K562 (cell line): ENCODE data around the gene KHDRBS2. TPM values are rescaled to one million over a fixed set of nuclear protein-coding genes. Genes with fewer than 3 reads are reported as not detected.

Source experiments
- ATAC-seq: fragments of 200-7000 bp; cut with Tn5 transposase; 3 replicates; pipeline ENCODE4 v1.9.1; 2020; ENCODE audit warnings: moderate library complexity
- BruUV-seq: library from RNA; stranded (reverse); fragments of 400-500 nt; replicated peaks from 2 replicates; lab custom pipeline; 2021; lab: Mats Ljungman, UMichigan
- CTCF ChIA-PET: fragments of 300-600 bp; formaldehyde crosslinking; extraction: SDS; loops from one replicate; lab custom pipeline; 2021; ENCODE audit warnings: low intra/inter-chr PET ratio; lab: Yijun Ruan, JAX
- POLR2A ChIA-PET: fragments of 300-600, 350-650 bp; sonication (Branson Sonifier 250); formaldehyde crosslinking; extraction: SDS; loops from one replicate; lab custom pipeline; 2021; ENCODE audit warnings: antibody characterized with exemption, inconsistent platforms; lab: Yijun Ruan, JAX
- DNase-seq, 4 experiments: peaks; one replicate each; pipeline versions ENCODE4 v3.0.0 to v3.0.0-alpha.2; 2011 to 2018; ENCODE audit warnings: low spot score in 3 of 4, mixed read lengths in 3 of 4; ENCODE audit errors: extremely low read depth in 1 of 4
- FAIRE-seq: peaks from 2 replicates; lab custom pipeline; 2011; peaks lifted over from hg19 to GRCh38; lab: Jason Lieb, UNC
- H2AFZ ChIP-seq: 2 replicates; pipeline ENCODE4 v1.6.0; 2011; ENCODE audit warnings: low read depth, low read length, control low read depth, inconsistent platforms
- H3K27ac ChIP-seq: fragments of 200-600 bp; 3 replicates; pipeline ENCODE4 v1.8.0; 2011; ENCODE audit warnings: low read depth, mild to moderate bottlenecking, control low read depth, inconsistent platforms, low read length, moderate library complexity, mixed read lengths; ENCODE audit errors: extremely low read depth
- H3K27me3 ChIP-seq, 2 experiments: fragments of 300-600 bp in 1 of 2; 2 replicates in 1 of 2; 3 replicates in 1 of 2; pipeline versions ENCODE4 v1.6.0 to v1.8.0; 2011; ENCODE audit warnings: inconsistent platforms in 2 of 2, low read length in 2 of 2, mild to moderate bottlenecking in 1 of 2, mixed read lengths in 1 of 2, moderate library complexity in 1 of 2; ENCODE audit not compliant: control insufficient read depth in 2 of 2, insufficient read depth in 2 of 2
- H3K36me3 ChIP-seq: fragments of 300-600 bp; 3 replicates; pipeline ENCODE4 v1.8.0; 2011; ENCODE audit warnings: mild to moderate bottlenecking, low read length, inconsistent platforms; ENCODE audit not compliant: control insufficient read depth, insufficient read depth
- H3K4me1 ChIP-seq, 2 experiments: fragments of 200-600 bp in 1 of 2; replicated peaks in 1 of 2; 2 replicates in 1 of 2; 3 replicates in 1 of 2; pipeline versions ENCODE4 v1.5.1 to v1.8.0; 2011; ENCODE audit warnings: inconsistent platforms in 2 of 2, low read length in 2 of 2, mild to moderate bottlenecking in 1 of 2, mixed read lengths in 1 of 2, moderate library complexity in 1 of 2; ENCODE audit not compliant: control insufficient read depth in 2 of 2, insufficient read depth in 2 of 2
- H3K4me2 ChIP-seq: 2 replicates; pipeline ENCODE4 v1.6.1; 2011; ENCODE audit warnings: low read length, control low read depth, inconsistent platforms, mixed read lengths; ENCODE audit not compliant: insufficient read depth
- H3K4me3 ChIP-seq: fragments of 200-600 bp; sonication (generic), shearing (Covaris generic); 2 replicates; pipeline ENCODE4 v1.5.1; 2016; ENCODE audit warnings: control low read depth, inconsistent platforms
- H3K79me2 ChIP-seq: fragments of 200-600 bp; 3 replicates; pipeline ENCODE4 v1.8.0; 2011; ENCODE audit warnings: low read length, inconsistent platforms; ENCODE audit not compliant: control insufficient read depth, insufficient read depth
- H3K9ac ChIP-seq, 2 experiments: 2 replicates each; pipeline versions ENCODE4 v1.6.0 to v1.6.1; 2011; ENCODE audit warnings: low read depth in 2 of 2, low read length in 2 of 2, control low read depth in 1 of 2, inconsistent platforms in 1 of 2, mild to moderate bottlenecking in 1 of 2, mixed read lengths in 1 of 2; ENCODE audit not compliant: insufficient read depth in 1 of 2
- H3K9me1 ChIP-seq: one replicate; pipeline ENCODE4 v1.6.0; 2011; ENCODE audit warnings: inconsistent platforms, mild to moderate bottlenecking, low read length, moderate library complexity; ENCODE audit not compliant: control insufficient read depth, insufficient read depth
- H3K9me3 ChIP-seq: replicated peaks from 2 replicates; pipeline ENCODE4 v1.5.1; 2011; ENCODE audit warnings: low read depth, low read length, inconsistent platforms; ENCODE audit not compliant: control insufficient read depth, insufficient read depth
- H4K20me1 ChIP-seq: replicated peaks from 2 replicates; pipeline ENCODE4 v1.6.1; 2011; ENCODE audit warnings: low read length, inconsistent platforms, mixed read lengths; ENCODE audit not compliant: control insufficient read depth, insufficient read depth
- ETV1 ChIP-seq: fragments of 450-650 bp; conservative IDR thresholded peaks from 2 replicates; pipeline ENCODE4 v1.6.1; 2016; ENCODE audit warnings: missing genetic modification characterization, control low read depth, low read depth, missing compliant biosample characterization
- LARP7 ChIP-seq: fragments of 450-650 bp; IDR thresholded peaks from 2 replicates; pipeline ENCODE4 v1.6.1; 2016
- NCOR1 ChIP-seq: fragments of 450-650 bp; IDR thresholded peaks from 2 replicates; pipeline ENCODE4 v1.6.1; 2016; ENCODE audit warnings: mild to moderate bottlenecking, moderate library complexity
- PTTG1 ChIP-seq: fragments of 450-650 bp; IDR thresholded peaks from 2 replicates; pipeline ENCODE4 v1.6.1; 2016; ENCODE audit warnings: low read depth, mild to moderate bottlenecking, missing genetic modification characterization, missing compliant biosample characterization
- PURB ChIP-seq: sonication (generic); formaldehyde crosslinking; IDR thresholded peaks from 2 replicates; pipeline ENCODE4 v1.9.0; 2021; ENCODE audit warnings: low read depth, mild to moderate bottlenecking, missing genetic modification reagents
- SIN3B ChIP-seq: fragments of 450-650 bp; IDR thresholded peaks from 2 replicates; pipeline ENCODE4 v1.6.1; 2017; ENCODE audit warnings: low read depth, mild to moderate bottlenecking, moderate library complexity
- SPI1 ChIP-seq: IDR thresholded peaks from 2 replicates; pipeline ENCODE4 v1.6.1; 2011; ENCODE audit warnings: low read depth, low read length, control low read depth, borderline replicate concordance
- ZKSCAN1 ChIP-seq: fragments of 150-350 bp; IDR thresholded peaks from 2 replicates; pipeline ENCODE4 v1.6.1; 2016; ENCODE audit warnings: low read depth, low read length
- ZNF12 ChIP-seq: sonication (generic); formaldehyde crosslinking; IDR thresholded peaks from 2 replicates; pipeline ENCODE4 v1.4.0; 2020; ENCODE audit warnings: mild to moderate bottlenecking, missing genetic modification reagents
- ZNF408 ChIP-seq: fragments of 250-450 bp; sonication (Bioruptor Pico); IDR thresholded peaks from 2 replicates; pipeline ENCODE4 v1.4.0; 2020; ENCODE audit warnings: low read depth, mild to moderate bottlenecking, moderate library complexity
- WGBS: fragments of 100-300 bp; shearing (Covaris generic); methylation state at CpG from one replicate; pipeline ENCODE4 v1.1.6; 2016; ENCODE audit warnings: low coverage, mixed read lengths; ENCODE audit not compliant: insufficient coverage; ENCODE audit errors: missing lambda C conversion rate; 5-methylcytosine and 5-hydroxymethylcytosine counted together
- in situ Hi-C: fragments of 300-500 bp; cut with MboI; formaldehyde crosslinking; loops from 4 replicates; pipeline ENCODE4 v1.15.0; 2018; ENCODE audit warnings: inconsistent platforms, mixed read lengths
- intact Hi-C: fragments of 100-400 bp; cut with micrococcal nuclease; formaldehyde crosslinking; loops from 2 replicates; pipeline ENCODE4 v1.14.2; 2022
- polyA plus RNA-seq, 8 experiments: library from polyadenylated mRNA; depleted of rRNA in 4 of 8; stranded (reverse) in 5 of 8; unstranded in 3 of 8; fragments of >200 nt; fragmentation: Nextera tagmentation in 2 of 8; fragmentation: Illumina TruSeq in 1 of 8; extraction: Ambion mirVana in 2 of 8; extraction: Trizol in 1 of 8; gene quantifications; 2 replicates each; pipeline versions ENCODE4 v1.2.1 to v1.2.3, GENCODE V29; 2011 to 2014; ENCODE audit warnings: inconsistent platforms in 1 of 8, missing spikeins in 1 of 8
- total RNA-seq, 7 experiments: library from RNA; depleted of rRNA in 6 of 7; stranded (reverse); fragments of >200 nt in 6 of 7; fragmentation: Illumina TruSeq in 2 of 7; extraction: Trizol in 2 of 7; gene quantifications; 2 replicates each; pipeline versions ENCODE4 v1.2.1 to v1.2.3, GENCODE V29; 2011 to 2021; ENCODE audit warnings: low replicate concordance in 1 of 7
- TF ChIP-seq, protein P1 (sequence below), 3 experiments: IDR thresholded peaks in 2 of 3; conservative IDR thresholded peaks in 1 of 3; 2 replicates each; pipeline ENCODE4 v1.5.1; 2011 to 2012; ENCODE audit warnings: low read length in 3 of 3, mild to moderate bottlenecking in 3 of 3, control low read depth in 2 of 3, improper control_type of control experiment in 1 of 3, inconsistent platforms in 1 of 3, low read depth in 1 of 3, mixed read lengths in 1 of 3, moderate library complexity in 1 of 3; ENCODE audit not compliant: insufficient read depth in 2 of 3

Gene KHDRBS2
- total and polyA plus RNA-seq, 9 of the 15 experiments (the other 6 are each of a cell fraction or from before 2014, with no cell fraction given): not detected

DNA sequence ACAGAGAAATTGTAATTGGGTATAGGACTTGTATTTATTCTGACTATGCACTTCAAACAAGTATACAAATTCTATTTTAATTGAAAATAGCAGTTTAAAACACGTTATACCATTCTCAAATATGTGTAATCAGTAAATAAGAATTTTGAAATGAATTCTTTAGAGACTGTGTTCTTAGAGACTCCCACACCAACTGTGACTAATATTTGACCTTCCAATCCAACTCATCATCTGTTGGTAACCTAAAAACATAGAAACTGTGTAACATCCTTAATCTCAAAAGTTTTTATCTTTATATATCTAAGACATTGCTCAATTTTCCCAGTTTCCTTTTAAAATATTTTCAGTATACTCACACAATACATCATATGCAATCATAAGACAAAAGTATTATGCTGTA, 83.9 kb downstream of the KHDRBS2 start (continued):
- no peak for TF ChIP-seq PURB
- no peak for TF ChIP-seq SIN3B
- TF ChIP-seq PTTG1 (tag): no peak
- no peak for TF ChIP-seq ZNF408 (CRISPR knock-in tag)
- no peak for TF ChIP-seq ZNF12 (CRISPR knock-in tag)
- no peak for TF ChIP-seq NCOR1

GRCh38 chr6:62192593-62192992, 93.4 kb downstream of the KHDRBS2 start:
- Histone ChIP-seq H3K27ac (no peak overlapping the region), H3K4me3 (no peak overlapping the region), H3K9ac (no peak overlapping the region), H2AFZ (no peak overlapping the region), H3K79me2 (no peaks in the 10 kb centered on the region), H4K20me1 (no peaks in the 10 kb centered on the region), H3K4me2 (no peak overlapping the region), H3K27me3 (no peaks in the 10 kb centered on the region), H3K36me3 (no peaks in the 10 kb centered on the region), H3K4me1 (no peaks in the 10 kb centered on the region), H3K9me1 (no peaks in the 10 kb centered on the region), H3K9me3 (no peaks in the 10 kb centered on the region)
- ChIA-PET CTCF (no interaction called here), POLR2A (no interaction called here)
- ATAC-seq (no peak), DNase-seq (no peak), FAIRE-seq (no peak)
- WGBS: 0% methylated on average over 1 of the region's 1 CpG
- in situ Hi-C loops: no loop called here
- intact Hi-C loops: no loop called here
- TF ChIP-seq ETV1 (tag) (no peak), ZKSCAN1 (no peak), SPI1 (no peak), LARP7 (no peak)
- TF ChIP-seq, protein P1, sequence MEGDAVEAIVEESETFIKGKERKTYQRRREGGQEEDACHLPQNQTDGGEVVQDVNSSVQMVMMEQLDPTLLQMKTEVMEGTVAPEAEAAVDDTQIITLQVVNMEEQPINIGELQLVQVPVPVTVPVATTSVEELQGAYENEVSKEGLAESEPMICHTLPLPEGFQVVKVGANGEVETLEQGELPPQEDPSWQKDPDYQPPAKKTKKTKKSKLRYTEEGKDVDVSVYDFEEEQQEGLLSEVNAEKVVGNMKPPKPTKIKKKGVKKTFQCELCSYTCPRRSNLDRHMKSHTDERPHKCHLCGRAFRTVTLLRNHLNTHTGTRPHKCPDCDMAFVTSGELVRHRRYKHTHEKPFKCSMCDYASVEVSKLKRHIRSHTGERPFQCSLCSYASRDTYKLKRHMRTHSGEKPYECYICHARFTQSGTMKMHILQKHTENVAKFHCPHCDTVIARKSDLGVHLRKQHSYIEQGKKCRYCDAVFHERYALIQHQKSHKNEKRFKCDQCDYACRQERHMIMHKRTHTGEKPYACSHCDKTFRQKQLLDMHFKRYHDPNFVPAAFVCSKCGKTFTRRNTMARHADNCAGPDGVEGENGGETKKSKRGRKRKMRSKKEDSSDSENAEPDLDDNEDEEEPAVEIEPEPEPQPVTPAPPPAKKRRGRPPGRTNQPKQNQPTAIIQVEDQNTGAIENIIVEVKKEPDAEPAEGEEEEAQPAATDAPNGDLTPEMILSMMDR (IDR thresholded peaks at IDR 0.05 in 2 of 3, conservative IDR thresholded peaks at IDR 0.05 in 1 of 3; ENCODE audit: insufficient read depth in 2 of 3, low read depth in 1 of 3, low read length in 3 of 3): no peak
- no TSS peak for BruUV-seq
